HG03521 (cell line): ENCODE data around the gene RGMA.
"Not testable (repeated sequence)": the region's sequence is repeated elsewhere in the genome, so short reads cannot be mapped to it uniquely, and the experiment has no call there.

Experiments used
- ATAC-seq: cut with Tn5 transposase; IDR thresholded peaks from one replicate; pipeline ENCODE4 v1.9.1; 2021; ENCODE audit warnings: mild to moderate bottlenecking, moderate library complexity; ENCODE audit not compliant: unreplicated experiment

RGMA gene

DNA sequence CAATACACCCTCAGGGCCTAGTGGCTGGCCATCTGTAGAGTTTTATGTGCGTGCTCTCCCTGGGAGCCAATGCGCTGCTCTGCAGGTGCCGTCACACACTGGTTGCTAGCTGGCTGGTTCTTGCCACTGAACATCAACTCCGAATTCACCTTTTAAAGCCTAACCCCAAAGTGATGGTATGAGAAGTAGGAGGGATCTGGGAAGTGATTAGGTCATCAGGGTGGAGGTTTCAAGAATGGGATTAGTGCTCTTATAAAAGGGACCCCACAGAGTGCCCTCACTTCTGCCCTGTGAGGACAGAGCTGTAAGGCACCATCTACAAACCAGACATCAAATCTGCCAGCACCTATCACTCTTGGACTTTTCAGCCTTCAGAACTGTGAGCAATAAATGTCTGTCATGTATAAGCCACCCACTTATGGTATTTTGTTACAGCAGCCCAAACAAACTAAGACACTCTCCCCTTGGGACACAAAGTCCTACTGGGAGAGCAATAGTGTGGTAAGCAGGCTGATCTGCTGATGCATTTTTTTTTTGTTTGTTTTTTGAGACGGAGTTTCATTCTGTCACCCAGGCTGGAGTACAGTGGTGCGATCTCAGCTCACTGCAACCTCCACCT lies 20.3 kb downstream of the RGMA start:
- ATAC-seq = no peak

DNA sequence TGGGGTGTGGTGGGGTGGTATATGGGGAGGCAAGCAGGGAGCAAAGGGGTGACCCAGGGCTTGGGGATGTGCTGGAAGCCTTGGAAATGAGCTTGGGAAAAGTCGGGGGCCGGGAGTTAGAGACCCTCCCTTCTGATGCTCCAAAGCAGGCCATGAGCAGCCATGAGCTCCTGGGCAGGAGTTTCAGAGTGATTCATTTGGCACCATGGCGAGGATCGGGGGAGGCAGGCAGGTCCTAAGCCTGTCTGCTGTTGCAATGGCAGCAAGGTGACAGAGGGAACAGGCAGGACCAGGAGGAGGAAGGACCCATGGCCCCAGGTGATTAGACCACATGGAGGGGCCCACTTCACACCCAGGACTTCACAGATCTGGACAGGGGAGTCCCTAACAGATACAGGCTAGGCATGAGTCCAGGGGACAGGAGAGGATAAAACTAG lies 21.3 kb downstream of the RGMA start:
- ATAC-seq = no peak

DNA sequence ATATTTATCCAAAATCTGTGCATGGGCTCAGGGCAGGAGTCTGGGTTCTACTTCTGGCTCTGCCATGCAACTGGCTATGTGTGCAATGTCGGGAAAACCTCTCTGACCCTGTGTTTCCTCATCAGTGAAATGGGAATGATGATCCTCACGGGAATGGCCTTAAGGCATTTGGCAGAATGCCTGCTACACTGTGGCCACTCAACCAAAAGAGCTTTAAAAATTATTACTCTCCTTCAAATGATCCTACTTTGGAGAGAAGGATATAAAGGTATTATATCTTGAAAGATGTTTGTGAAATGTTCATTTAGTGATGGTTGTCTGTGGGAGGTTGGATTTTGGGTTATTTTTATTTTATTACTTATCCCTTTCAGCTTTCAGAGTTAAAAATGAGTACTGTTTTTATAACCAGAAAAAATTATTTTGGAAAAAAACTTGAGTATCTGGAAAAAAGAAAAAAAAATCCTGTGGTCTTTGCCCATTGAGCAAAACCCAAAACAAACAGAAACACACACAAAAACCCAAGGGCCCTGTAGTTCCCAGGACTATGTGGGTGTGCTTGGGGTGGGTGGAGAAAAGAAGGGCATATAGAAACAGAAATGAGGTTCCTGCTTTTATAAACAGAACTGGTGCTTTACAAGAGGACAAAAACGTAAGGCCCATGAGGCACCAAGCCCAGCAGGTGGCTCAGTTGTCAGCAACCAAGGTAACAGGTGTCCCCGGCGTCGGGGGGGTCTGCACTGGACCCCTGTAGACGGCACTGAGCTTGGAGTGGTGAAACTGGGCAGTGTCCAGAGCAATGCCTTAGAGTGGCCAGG lies 22.0 kb downstream of the RGMA start:
- no peak for ATAC-seq

DNA sequence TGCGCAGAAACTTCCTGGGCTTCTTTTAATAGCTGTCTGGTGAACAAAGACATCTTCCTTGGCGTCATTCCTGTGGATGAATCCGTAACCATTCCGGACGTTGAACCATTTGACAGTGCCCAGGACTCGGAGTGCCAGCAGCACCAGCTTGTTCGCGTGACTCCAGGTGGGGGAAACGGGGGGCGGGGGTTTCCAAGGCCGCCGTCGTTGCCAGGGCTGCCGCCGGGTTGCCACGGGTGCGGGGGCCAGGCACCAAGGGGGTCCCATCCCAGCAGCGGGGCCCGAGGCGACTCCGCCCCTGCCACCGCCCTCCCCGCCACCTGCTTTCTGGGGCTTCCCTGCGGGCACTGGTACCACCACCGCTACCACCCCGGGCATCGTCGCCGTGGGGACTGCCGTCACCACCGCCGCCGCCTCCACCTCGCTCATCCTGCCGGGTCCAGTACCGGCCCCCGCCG lies 22.8 kb downstream of the RGMA start:
- ATAC-seq = no peak

DNA sequence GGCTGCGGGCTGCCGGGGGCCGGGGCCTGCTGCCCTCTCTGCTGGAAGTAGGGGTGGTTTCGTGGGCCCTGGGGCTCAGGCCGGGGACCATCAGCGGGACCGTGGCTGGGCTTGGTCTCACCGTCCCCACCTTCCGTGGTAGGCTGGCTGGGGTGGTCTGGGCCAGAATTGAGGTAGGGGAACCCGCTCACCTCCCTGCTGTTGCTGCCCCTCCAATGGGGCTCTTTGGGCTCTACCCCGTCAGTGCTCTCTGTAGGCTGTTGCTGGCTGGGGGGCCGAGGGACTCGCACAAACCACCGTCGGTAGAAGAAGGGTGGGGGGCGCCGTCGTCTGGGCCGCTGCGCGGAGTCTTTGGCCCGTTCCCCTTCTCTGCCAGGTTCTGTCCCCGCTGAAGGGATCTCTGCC lies 23.4 kb downstream of the RGMA start:
- ATAC-seq = no peak

DNA sequence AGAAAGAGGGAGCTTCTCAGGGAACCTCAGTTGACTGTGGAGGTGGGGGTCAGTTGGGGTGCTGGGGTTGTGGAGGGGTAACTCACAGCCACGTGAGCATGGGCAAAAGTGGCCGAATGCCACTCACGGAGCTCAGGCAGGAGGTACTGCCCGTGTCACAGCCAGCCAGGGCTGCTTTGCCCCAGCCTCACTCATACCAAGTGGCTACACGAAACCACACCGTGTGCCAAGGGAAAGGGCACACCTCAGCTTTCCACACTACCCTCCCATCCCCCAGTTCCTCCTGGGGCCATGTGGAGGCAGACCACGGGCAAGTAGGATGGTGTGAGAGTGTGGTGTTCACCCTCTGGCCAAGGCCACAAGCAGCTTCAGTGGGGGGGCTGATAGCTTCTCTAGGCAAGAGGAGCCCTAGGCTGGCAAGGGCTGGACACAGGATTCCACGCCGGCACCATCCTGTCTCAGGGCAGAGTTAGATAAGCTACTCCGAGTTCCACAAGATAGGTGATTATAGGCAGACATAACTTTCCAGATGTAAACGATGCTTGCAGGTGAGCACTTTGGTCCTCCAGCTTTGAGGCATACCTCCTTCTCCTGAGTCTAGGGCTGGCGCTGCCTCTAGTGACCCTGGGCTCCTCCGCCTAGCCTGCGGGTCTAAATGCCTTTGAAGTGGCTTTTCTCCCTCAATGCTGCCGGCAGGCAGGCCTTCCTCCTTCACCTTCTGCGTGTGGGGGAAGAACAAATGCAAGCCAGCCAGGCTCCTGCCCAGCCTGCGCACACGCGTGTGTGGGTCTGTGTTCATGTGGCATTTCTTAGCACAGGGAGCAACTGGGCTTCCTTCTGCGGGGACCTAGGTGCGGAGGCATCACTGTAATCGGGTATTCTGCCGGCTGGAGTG lies 25.0 kb downstream of the RGMA start:
- ATAC-seq = no peak

DNA sequence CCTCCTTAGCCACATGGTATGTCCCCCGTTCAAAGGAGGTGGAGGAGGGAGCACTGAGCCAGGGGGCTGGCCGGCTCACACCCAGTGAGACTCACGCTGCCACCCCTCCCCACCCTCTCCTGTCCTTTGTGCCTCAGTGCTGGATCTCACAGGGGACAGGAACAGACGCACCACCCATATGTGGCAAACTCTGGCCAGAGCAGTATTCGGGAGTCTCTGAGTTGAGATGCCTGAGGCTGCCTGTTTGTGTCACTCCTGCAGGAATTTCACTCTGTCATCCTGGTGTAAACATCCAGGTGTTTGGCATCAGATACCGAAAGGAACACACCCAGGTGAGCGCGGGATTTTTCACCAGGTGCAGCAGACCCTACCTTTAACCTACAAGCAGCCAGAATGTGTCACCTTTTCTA lies 25.7 kb downstream of the RGMA start:
- ATAC-seq = no peak

DNA sequence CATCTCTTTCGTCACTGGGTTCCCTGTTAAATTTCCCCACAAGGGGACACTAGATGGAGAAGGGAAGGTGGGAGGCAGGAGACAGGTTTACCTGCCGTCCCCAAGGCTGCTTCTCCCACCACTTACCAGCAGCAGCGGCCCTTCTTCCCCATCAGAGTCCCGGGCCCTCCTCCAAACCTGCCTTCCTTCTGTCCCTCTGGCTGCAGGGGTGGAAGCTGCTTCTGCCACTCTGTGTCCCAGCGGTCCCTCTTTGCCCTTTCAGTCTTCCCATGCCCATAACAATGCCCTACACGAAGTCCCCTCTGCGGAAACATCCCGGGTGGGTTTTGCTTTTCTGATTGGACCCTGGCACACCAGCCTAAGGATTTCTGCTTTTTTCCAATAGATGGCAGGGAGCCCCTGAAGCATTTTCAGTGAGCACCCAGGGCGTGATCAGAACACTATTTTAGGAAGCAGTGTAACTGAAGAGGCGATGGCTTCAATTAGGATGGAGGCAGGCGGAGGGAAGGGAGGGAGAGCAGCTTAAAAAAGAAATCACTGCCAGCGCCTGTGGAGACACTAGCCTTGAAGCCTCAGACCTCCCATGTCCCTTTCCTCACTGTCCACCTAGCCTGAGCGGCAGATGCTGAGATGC lies 26.3 kb downstream of the RGMA start:
- not testable (repeated sequence) for ATAC-seq

DNA sequence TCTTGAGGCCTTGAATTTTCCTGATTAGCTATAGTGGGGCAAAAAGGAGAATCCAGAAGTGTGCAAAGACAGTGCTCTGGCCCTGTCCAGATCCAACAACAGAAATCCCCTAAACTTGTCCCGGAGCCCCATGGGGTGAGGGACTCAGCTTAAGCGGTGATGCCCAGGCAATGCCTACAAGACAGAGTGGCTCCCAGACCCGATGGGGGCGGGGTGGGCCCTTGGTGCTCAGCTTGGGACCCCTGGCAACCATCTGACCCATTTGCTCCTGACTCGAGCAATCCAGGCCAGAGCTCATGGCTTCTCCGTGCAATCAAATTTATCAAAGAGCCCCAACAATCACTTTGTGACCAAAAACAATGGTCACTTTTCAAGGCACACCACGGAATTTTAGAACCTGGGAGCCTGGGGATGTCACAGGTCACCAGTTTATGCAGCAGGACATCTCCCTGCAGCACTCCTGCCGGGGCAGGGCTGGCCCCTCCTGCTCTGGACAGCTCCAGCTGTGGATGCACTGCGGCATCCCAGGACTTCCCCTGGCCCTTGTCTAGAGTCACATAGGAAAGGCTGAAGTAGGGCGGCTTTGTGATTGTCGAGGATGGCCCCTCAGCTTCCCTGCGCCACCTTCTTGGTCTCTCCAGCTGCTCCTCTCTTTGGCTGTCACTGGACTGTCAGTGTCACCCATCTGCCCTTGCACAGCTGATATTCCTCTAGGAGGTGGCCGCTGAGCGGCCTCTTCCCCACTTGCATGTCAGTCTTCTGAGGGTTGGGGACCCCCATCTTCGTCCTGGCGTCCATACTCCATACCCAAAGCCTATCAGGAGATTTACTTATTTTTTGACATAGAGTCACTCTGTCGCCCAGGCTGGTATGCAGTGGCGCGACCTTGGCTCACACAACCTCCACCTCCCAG lies 28.4 kb downstream of the RGMA start:
- ATAC-seq = no peak

DNA sequence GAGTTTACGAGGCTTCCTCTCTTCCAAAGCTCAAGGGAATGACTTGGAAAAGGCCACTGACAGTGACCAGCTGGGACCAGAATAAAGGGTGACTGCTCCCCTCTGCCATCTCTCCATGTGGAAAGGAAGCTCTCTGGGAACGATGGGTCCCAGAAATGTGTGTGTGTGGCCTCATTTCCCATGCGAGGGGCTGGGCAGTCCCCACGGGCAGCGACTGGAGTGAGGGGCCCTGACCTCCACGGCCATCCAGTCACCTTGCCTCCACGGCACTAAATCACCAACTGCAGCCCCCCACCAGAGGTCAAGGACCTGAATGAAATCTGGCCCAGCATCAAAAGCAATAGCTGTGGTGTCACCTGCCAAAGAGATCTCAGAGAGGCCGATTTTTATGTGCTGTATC lies 29.6 kb downstream of the RGMA start:
- no peak for ATAC-seq

DNA sequence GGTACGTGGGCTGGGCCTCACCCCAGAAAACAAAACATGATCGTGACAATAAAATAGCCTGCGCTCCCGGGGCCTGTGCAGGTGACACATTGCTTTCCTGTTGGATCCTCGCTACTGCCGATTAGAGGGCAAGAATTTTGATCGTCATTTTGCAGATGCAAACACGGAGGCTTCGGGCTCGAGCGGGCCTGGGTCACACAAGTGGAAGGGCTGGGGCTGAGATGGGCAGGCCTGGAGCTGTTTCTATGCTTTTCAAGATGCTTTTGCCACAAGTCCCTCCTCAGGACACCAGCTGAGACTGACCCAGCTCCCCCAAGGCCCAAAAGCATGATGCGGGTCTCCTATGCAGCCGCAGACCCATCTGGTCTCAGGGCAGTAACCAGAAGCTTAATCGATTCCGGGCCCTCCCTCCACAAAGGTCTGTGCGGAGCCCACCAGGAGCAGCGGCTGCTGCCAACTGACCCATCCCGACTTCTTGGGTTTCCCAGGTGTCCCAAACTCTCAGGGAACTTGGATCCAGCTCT lies 30.0 kb downstream of the RGMA start:
- ATAC-seq = no peak

DNA sequence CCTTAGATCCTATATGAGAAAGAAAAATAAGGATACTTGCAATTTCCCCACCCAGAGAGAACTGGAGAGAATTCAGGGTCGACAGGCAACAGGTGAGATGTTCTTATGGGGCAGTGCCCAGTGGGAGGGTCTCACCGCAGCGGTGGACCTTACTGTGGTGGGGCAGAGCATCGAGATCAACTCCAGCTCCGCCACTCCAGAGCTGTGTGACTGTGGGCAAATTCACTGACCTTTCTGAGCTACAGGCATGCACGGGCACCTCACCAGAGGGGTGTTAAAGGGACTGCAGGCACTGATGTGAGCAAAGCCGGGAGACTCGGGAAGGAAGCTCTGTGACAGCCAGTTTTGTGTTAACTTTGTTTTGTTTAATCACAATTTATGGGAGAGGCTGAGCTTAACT lies 30.9 kb downstream of the RGMA start:
- ATAC-seq = no peak

DNA sequence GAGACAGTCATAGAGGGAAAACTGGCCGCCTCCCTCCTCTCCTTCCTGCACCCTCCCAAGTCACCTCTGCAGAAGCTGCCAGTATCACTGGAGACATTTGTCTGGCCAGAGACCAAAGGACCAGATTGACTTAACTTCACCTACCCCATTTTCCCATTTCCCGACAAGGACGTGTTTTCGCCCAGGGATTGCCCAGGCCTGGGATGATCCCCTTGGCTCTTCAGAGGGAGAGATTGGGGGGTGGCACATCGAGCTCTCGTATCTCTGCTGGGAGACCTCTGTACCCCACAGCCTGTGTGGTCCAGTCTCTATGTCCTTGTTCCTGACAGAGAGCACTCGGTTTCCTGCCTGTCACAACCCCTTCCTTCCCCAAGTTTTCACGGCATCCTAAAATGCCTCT lies 31.4 kb downstream of the RGMA start:
- no peak for ATAC-seq

DNA sequence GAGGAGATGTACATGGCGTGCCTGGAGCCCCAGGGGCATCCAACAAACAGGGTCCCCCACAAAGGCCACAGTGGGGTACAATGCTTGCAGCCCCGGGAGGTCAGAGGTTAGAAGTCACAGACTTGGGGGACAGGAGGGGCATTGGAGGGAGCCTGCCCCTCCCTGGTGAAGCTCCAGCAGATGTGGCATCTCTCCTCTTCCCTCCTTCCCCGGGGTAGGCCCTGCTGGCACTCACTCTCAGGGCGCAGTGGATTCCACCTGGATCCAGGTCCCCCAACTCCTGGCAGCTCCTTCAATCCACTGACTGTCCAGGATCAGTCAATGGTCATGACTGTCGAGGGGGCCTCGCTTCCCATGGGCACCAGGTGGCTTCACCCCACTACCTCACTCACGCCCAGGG lies 32.2 kb downstream of the RGMA start:
- no peak for ATAC-seq

DNA sequence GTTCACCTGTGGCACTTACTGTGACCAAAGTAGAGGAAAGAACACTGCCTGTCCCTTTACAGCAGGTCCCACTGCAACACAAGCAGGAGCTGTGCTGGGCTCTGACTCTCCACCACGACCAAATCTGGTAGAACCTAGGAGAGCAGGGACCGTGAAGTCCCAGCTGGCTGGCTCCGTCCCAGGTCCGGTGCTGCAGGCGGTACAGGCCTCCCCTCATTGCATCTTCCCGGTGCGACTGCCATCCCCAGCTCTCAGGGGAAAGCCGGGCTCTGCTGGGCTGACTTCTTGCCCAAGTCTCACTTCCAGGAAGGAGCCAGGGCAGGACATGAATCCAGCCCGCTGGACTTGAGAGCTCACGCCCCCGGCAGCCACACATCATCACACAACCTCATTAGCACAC lies 33.8 kb downstream of the RGMA start:
- ATAC-seq = no peak

DNA sequence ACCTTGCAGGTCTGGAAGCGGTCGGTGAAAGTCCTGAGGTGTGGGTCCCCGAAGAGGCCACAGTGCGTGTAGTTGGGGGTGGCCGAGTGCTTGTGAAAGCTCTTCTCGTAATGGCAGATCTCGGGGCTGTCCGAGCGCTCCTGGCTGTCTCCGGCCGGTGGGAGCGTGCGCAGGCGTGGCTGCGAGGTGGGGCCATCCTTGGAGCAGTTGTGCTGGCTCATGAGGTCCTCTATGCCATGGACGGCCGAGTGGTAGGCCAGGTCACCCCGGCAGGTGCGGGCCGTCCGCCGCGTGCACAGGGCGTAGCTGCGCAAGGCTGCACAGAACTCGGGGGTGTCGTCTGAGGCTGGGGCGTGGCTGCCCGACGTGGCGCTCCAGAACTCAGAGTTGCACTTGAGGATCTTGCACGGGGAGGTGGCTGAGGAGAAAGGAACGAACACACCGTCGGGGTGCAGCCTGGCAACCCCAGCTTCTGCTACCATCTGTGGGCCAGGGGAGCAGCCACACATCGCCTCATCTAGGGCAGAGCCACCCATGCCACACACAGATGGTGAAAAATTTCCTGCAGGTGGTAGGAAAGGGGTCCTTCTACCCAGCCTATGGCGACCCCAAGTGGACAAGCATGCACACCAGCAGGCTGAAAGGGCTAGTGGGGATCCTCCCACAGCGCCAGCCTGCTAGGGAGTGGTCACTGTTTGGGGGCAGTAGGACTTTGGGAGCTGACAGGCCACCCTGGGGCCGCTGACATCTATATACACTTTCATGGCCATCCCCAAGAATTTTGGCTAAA lies 36.7 kb downstream of the RGMA start:
- ATAC-seq = no peak

DNA sequence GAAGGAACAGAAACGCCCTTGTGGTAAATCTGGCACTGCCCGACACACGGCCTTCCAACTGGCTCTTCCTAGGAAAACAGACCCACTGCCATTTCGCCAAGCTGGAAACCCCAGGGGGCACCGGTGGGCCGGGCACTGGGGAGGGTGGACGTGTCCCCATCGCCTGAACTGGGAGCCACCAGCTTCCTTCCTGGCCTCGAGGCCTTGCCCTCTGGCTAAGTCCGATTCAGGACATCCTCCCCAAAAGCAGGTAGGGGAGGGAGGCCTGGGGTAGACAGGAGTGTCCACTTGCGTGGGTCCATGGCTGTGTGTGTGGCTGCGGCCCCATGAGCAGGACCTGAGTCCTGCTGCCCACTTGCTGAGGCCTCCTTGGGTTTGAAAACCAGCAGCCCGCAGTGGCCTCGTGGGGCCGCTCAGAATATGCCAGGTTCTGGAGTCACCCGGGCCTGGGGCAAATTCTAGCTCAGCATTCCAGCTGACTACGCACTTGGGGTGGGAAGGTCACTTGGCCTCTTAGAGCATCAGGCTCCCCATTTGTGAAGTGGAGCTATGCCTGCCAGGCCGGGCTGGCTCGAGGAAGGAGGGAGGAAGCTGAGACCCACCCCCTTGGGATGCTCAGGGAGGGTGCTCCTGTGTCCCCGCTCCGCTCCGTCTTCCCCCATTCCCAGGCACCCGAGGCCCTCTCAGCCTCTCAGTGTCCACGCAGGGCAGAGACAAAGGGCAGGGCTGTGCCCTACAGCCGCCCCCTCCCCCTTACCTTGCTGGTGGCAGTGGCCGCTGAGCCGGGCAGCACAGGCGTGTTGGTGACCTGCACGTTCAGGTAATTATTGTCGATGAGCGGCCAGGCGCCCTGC lies 37.5 kb downstream of the RGMA start:
- no peak for ATAC-seq

DNA sequence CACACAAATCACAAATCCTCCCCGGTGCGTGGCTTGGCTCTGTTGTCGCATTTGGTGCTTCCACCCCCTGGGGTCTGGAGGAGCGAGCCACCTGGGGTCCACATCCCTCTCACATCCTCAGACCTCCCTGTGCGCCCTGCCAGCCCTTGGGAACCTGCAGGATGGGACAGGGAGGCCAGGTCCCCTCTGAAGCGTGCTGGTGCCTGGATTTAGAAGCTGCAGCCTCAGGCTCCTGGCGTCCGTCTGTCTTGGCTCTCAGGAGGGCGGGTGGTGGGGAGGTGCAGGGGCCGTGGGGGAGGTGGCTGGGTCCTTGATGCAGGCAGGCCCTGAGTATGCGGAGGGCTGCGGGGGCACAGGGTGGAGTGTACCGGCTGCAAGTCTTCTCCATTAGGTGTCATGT lies 38.4 kb downstream of the RGMA start:
- ATAC-seq = no peak
